Measurements from ENCODE around the gene BICD1. TPM values are rescaled to one million over a fixed set of nuclear protein-coding genes. Genes with fewer than 3 reads are reported as not detected.

Gene BICD1
- total and polyA plus RNA-seq, 2 donors (not counting 1 experiment from before 2014, with no cell fraction given): 11.1 to 12.4 TPM

- Histone ChIP-seq H3K27ac (ENCODE audit: insufficient read depth, low read length) (no peak overlapping the region), H3K9ac (ENCODE audit: insufficient read depth, low read length) (no peak overlapping the region), H2AFZ (ENCODE audit: low read length) (no peak overlapping the region), H3K9me3 (ENCODE audit: control insufficient read depth, insufficient read depth, low read depth, low read length) (no peaks in the 10 kb centered on the region), H3K79me2 (ENCODE audit: control insufficient read depth, insufficient read depth, low read length) (no peaks in the 10 kb centered on the region), H3K27me3 (ENCODE audit: control insufficient read depth, insufficient read depth, low read length) (no peaks in the 10 kb centered on the region), H3K4me2 (ENCODE audit: extremely low read depth, insufficient read depth, low read length) (no peak overlapping the region), H3K4me3 (replicated peaks in 1 of 4; ENCODE audit: control extremely low read depth in 1 of 4, insufficient read depth in 1 of 4, low read depth in 3 of 4, low read length in 4 of 4) (no peak overlapping the region), H3K4me1 (ENCODE audit: control insufficient read depth, extremely low read depth, insufficient read depth, low read length) (no peaks in the 10 kb centered on the region), H4K20me1 (ENCODE audit: control insufficient read depth, extremely low read depth, insufficient read depth, low read length) (no peaks in the 10 kb centered on the region), H3K36me3 (ENCODE audit: control insufficient read depth, insufficient read depth, low read length) (no peaks in the 10 kb centered on the region)
- peak in 1 of 2 donors; percentile 65 for DNase-seq (ENCODE audit: low read depth in 2 of 2)
- TF ChIP-seq, protein P1, sequence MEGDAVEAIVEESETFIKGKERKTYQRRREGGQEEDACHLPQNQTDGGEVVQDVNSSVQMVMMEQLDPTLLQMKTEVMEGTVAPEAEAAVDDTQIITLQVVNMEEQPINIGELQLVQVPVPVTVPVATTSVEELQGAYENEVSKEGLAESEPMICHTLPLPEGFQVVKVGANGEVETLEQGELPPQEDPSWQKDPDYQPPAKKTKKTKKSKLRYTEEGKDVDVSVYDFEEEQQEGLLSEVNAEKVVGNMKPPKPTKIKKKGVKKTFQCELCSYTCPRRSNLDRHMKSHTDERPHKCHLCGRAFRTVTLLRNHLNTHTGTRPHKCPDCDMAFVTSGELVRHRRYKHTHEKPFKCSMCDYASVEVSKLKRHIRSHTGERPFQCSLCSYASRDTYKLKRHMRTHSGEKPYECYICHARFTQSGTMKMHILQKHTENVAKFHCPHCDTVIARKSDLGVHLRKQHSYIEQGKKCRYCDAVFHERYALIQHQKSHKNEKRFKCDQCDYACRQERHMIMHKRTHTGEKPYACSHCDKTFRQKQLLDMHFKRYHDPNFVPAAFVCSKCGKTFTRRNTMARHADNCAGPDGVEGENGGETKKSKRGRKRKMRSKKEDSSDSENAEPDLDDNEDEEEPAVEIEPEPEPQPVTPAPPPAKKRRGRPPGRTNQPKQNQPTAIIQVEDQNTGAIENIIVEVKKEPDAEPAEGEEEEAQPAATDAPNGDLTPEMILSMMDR (conservative IDR thresholded peaks at IDR 0.05 in 1 of 2, IDR thresholded peaks at IDR 0.05 in 1 of 2; ENCODE audit: low read depth in 1 of 2, low read length in 2 of 2): no peak
- no peak for TF ChIP-seq EZH2 (IDR thresholded peaks at IDR 0.05; ENCODE audit: low read length, missing control alignments)
Measured at GRCh38 chr12:32223941-32224340, 117.3 kb downstream of the BICD1 start.

GRCh38 chr12:32226768-32227167 lies 120.1 kb downstream of the BICD1 start:
- no peak for DNase-seq (ENCODE audit: low read depth in 2 of 2)
- Histone ChIP-seq H3K4me2 (ENCODE audit: extremely low read depth, insufficient read depth, low read length) (no peak overlapping the region), H3K27me3 (ENCODE audit: control insufficient read depth, insufficient read depth, low read length) (no peaks in the 10 kb centered on the region)

DNA sequence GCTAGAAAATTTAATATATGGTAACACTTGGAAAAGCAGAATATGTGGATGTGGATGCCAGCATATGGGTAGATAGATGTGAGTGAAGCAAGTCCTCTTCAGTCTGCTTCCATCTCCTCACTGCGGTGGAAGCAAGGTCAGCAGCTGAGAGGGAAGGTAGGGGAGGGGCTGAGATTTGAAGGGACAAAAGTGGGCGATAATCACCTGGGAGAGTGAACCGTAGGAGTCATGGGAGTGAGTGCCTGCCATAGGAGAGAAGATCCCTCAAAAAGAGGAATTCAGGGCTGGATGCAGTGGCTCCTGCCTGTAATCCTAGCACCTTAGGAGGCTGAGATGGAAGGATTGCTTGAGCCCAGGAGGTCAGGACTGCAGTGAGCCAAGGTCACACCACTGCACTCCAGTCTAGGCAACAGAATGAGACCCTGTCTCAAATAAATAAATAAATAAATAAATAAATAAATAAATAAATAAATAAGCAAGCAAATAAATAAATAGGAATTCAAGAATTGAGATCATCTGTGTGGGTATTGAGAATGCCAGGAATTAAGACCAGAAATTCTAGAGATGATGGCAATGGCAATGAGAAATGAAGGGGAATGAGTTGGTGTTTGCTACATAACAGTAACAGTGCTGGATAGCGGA lies 123.4 kb downstream of the BICD1 start:
- Histone ChIP-seq H3K79me2 (ENCODE audit: control insufficient read depth, insufficient read depth, low read length) (no peaks in the 10 kb centered on the region), H4K20me1 (ENCODE audit: control insufficient read depth, extremely low read depth, insufficient read depth, low read length) (no peaks in the 10 kb centered on the region), H3K27me3 (ENCODE audit: control insufficient read depth, insufficient read depth, low read length) (no peaks in the 10 kb centered on the region)

More at GRCh38 chr12:32226768-32227167, 120.1 kb downstream of the BICD1 start:
- H3K36me3 ChIP-seq (ENCODE audit: control insufficient read depth, insufficient read depth, low read length): no peaks in the 10 kb centered on the region
- no peaks in the 10 kb centered on the region for H4K20me1 ChIP-seq (ENCODE audit: control insufficient read depth, extremely low read depth, insufficient read depth, low read length)
- H2AFZ ChIP-seq (ENCODE audit: low read length): no peak overlapping the region
- H3K4me1 ChIP-seq (ENCODE audit: control insufficient read depth, extremely low read depth, insufficient read depth, low read length): no peaks in the 10 kb centered on the region
- TF ChIP-seq, protein P1 (conservative IDR thresholded peaks at IDR 0.05 in 1 of 2, IDR thresholded peaks at IDR 0.05 in 1 of 2; ENCODE audit: low read depth in 1 of 2, low read length in 2 of 2): no peak
- no peak for TF ChIP-seq EZH2 (IDR thresholded peaks at IDR 0.05; ENCODE audit: low read length, missing control alignments)
- H3K9me3 ChIP-seq (ENCODE audit: control insufficient read depth, insufficient read depth, low read depth, low read length): no peaks in the 10 kb centered on the region
- H3K9ac ChIP-seq (ENCODE audit: insufficient read depth, low read length): no peak overlapping the region
- no peak overlapping the region for H3K4me3 ChIP-seq (replicated peaks in 1 of 4; ENCODE audit: control extremely low read depth in 1 of 4, insufficient read depth in 1 of 4, low read depth in 3 of 4, low read length in 4 of 4)
- no peaks in the 10 kb centered on the region for H3K79me2 ChIP-seq (ENCODE audit: control insufficient read depth, insufficient read depth, low read length)
- no peak overlapping the region for H3K27ac ChIP-seq (ENCODE audit: insufficient read depth, low read length)

More for the DNA sequence above, 123.4 kb downstream of the BICD1 start:
- H3K9ac ChIP-seq (ENCODE audit: insufficient read depth, low read length): no peak overlapping the region
- no peak overlapping the region for H3K4me3 ChIP-seq (replicated peaks in 1 of 4; ENCODE audit: control extremely low read depth in 1 of 4, insufficient read depth in 1 of 4, low read depth in 3 of 4, low read length in 4 of 4)
- H3K36me3 ChIP-seq (ENCODE audit: control insufficient read depth, insufficient read depth, low read length): no peaks in the 10 kb centered on the region
- no peak overlapping the region for H3K4me2 ChIP-seq (ENCODE audit: extremely low read depth, insufficient read depth, low read length)
- TF ChIP-seq, protein P1 (conservative IDR thresholded peaks at IDR 0.05 in 1 of 2, IDR thresholded peaks at IDR 0.05 in 1 of 2; ENCODE audit: low read depth in 1 of 2, low read length in 2 of 2): no peak
- TF ChIP-seq EZH2 (IDR thresholded peaks at IDR 0.05; ENCODE audit: low read length, missing control alignments): no peak
- no peaks in the 10 kb centered on the region for H3K9me3 ChIP-seq (ENCODE audit: control insufficient read depth, insufficient read depth, low read depth, low read length)
- DNase-seq (ENCODE audit: low read depth in 2 of 2): no peak
- H3K4me1 ChIP-seq (ENCODE audit: control insufficient read depth, extremely low read depth, insufficient read depth, low read length): no peaks in the 10 kb centered on the region
- H2AFZ ChIP-seq (ENCODE audit: low read length): no peak overlapping the region
- H3K27ac ChIP-seq (ENCODE audit: insufficient read depth, low read length): no peak overlapping the region
